ENCODE measurements around the gene ESX1.

DNA sequence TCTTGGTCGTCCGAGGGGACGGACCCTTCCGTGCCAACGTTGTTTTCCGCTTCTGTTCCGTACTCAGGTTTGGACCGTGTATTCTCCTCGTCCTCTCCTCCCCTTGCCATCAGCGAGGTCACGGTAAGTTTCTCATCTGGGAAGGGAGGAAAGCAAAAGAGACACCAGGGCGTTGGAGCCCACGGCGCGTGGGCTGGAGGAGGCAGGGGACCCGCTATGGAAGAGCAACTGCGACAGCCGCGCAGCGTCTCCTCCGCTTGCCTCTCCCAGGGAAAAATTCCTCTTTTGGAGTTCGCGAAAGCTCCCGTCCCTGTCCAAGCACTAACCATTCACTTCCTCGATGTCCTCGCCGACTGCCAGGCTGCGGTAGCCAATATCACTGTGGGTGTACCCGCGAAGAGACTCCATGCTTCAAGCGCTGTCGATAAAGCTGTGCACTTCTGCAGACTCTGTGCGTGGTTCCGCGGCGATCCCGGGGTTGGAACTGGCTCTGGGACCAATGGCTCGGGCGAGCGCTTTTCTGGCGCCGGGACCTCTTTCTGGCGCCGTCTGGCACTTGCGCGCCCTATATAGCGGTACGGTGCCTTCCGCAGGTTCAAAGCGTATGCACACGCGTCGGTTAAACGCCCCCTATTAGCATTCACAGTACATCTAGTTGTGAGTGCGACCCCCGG lies at the start of gene ESX1:
- TF ChIP-seq RAD21 (conservative IDR thresholded peaks at IDR 0.05 in 1 of 2, IDR thresholded peaks at IDR 0.05 in 1 of 2): no peak
- TF ChIP-seq CBX8 (IDR thresholded peaks at IDR 0.05): no peak
- no peak for TF ChIP-seq BCL3 (IDR thresholded peaks at IDR 0.05)
- no peak for TF ChIP-seq CTCF (IDR thresholded peaks at IDR 0.05)
- no peak for TF ChIP-seq NPAS2 (CRISPR knock-in tag; IDR thresholded peaks at IDR 0.05; ENCODE audit: borderline replicate concordance)
- no peak for TF ChIP-seq MYC (IDR thresholded peaks at IDR 0.05; ENCODE audit: borderline replicate concordance, low read length)
- no peak for TF ChIP-seq REST (IDR thresholded peaks at IDR 0.05)
- TF ChIP-seq, protein P1, sequence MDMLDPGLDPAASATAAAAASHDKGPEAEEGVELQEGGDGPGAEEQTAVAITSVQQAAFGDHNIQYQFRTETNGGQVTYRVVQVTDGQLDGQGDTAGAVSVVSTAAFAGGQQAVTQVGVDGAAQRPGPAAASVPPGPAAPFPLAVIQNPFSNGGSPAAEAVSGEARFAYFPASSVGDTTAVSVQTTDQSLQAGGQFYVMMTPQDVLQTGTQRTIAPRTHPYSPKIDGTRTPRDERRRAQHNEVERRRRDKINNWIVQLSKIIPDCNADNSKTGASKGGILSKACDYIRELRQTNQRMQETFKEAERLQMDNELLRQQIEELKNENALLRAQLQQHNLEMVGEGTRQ (IDR thresholded peaks at IDR 0.05): no peak
- TF ChIP-seq, protein P2, sequence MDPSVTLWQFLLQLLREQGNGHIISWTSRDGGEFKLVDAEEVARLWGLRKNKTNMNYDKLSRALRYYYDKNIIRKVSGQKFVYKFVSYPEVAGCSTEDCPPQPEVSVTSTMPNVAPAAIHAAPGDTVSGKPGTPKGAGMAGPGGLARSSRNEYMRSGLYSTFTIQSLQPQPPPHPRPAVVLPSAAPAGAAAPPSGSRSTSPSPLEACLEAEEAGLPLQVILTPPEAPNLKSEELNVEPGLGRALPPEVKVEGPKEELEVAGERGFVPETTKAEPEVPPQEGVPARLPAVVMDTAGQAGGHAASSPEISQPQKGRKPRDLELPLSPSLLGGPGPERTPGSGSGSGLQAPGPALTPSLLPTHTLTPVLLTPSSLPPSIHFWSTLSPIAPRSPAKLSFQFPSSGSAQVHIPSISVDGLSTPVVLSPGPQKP (IDR thresholded peaks at IDR 0.05; ENCODE audit: low read depth, low read length): no peak
- TF ChIP-seq BHLHE40 (IDR thresholded peaks at IDR 0.05; ENCODE audit: low read depth, low read length): no peak
- TF ChIP-seq KDM5A (IDR thresholded peaks at IDR 0.05): no peak
